Right forelimb (tissue), 1 donor: ENCODE results near the gene ZFC3H1.

Source experiments
- DNase-seq: peaks from one replicate; pipeline ENCODE4 v3.0.0-alpha.2; 2018

The ZFC3H1 gene

GRCh38 chr12:71566655-71567054, 97.0 kb downstream of the ZFC3H1 start:
- no peak for DNase-seq

GRCh38 chr12:71565535-71565934, 98.1 kb downstream of the ZFC3H1 start:
- DNase-seq: no peak

GRCh38 chr12:71562676-71563595, 100.7 kb downstream of the ZFC3H1 start:
- DNase-seq: no peak
